ENCODE measurements around the gene TMEM119. TPM values are rescaled to one million over a fixed set of nuclear protein-coding genes. Genes with fewer than 3 reads are reported as not detected.
A peak's percentile ranks its signal among the peaks of the same experiment; 100 is the strongest.

TMEM119 gene
- total RNA-seq, 2 donors from 2014 or later, result 1.8 to 5.5 TPM

DNA sequence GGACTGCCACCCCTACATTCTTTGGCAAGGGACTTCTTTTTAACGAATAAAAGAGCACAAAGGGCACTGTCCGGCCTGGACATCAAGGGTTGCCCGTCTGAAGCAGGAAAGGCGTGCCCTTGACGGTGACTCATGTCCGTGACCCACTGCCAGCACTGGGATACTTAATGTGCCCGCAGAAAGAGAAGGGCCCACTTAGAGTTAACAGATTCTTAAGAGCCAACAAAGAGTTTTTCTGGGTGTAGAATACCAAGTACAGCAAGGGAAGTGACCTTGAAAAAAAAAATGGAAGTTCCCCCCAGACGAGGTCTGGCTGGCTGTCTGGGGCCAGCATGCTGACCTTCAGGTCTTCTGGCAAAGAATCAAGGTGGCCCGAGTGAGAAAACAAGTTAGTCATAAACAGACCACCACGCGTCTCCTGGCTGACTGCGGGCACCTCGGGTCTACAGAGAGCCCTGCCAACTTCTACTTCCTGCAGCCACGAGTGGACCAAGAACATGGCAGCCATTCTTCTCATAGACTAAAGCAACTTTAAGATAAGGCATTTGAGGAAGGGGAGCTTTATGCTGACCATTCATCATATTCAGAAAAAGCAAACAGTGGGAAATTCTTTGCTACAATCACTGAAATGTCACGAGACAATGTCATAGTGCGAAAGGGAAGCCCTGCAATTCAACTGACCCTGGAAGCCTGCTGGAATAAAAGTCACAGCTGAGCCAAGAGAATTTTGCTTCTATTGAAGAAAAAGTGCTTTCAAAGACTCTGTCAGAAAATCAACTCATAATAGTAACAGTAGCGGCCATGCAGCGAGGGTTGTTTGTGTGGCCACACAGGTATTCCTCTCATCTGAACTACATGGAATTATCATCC, 46.3 kb upstream of the TMEM119 start:
- H3K4me1 ChIP-seq, result peaks cover 0 to 58% of the 10 kb centered on the region in 2 donors
- peak overlapping the region; percentile 70 to 85 for H3K27ac ChIP-seq
- H3K27me3 ChIP-seq, result no peaks in the 10 kb centered on the region
- H3K36me3 ChIP-seq, result peaks cover 37% of the 10 kb centered on the region
- no peaks in the 10 kb centered on the region for H3K9me3 ChIP-seq
- H3K4me3 ChIP-seq, result no peak overlapping the region
- TF ChIP-seq, protein P1, sequence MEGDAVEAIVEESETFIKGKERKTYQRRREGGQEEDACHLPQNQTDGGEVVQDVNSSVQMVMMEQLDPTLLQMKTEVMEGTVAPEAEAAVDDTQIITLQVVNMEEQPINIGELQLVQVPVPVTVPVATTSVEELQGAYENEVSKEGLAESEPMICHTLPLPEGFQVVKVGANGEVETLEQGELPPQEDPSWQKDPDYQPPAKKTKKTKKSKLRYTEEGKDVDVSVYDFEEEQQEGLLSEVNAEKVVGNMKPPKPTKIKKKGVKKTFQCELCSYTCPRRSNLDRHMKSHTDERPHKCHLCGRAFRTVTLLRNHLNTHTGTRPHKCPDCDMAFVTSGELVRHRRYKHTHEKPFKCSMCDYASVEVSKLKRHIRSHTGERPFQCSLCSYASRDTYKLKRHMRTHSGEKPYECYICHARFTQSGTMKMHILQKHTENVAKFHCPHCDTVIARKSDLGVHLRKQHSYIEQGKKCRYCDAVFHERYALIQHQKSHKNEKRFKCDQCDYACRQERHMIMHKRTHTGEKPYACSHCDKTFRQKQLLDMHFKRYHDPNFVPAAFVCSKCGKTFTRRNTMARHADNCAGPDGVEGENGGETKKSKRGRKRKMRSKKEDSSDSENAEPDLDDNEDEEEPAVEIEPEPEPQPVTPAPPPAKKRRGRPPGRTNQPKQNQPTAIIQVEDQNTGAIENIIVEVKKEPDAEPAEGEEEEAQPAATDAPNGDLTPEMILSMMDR (IDR thresholded peaks at IDR 0.05), result no peak
- peak; percentile 78 for DNase-seq (ENCODE audit: low spot score)

DNA sequence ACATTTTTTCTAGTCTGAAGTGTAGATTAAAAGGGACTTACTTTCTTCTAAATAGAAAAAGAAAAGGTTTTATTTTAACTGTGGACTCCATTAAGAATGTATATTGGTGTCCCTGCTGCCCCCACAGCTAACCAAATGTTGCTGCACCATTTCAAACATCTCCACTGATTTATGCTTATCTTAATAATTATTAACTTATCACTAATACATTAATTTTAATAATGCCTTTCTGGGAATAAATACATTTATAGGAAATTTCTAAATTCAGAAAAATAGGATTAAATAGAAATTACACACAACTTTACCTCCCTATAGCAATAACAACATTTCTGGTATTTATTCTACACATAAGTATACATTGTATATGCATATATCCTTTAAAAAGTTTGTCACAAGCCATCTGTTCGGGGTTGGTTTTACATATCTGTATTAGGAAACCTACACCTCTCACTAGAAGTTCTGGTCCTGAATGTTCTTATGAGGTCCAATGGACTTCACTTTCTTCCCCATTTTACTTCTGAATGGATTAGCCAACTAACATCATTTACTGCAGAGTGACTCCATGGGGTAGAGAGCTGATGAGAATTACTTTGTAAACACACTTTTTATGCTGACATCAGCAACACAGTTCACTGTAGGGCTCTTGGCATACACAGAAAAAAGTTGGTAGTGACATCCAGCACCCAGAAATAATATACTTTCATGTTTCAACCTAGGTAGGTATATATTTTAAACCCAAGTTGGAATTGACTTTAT, 45.2 kb upstream of the TMEM119 start:
- peaks cover 26% of the 10 kb centered on the region for H3K36me3 ChIP-seq
- H3K4me1 ChIP-seq, result peaks cover 0 to 69% of the 10 kb centered on the region in 2 donors
- no peaks in the 10 kb centered on the region for H3K9me3 ChIP-seq
- TF ChIP-seq, protein P1 (IDR thresholded peaks at IDR 0.05), result no peak
- no peak for DNase-seq (ENCODE audit: low spot score)
- no peaks in the 10 kb centered on the region for H3K27me3 ChIP-seq
- H3K27ac ChIP-seq, result peak overlapping the region; percentile 70 to 85
- H3K4me3 ChIP-seq, result no peak overlapping the region

DNA sequence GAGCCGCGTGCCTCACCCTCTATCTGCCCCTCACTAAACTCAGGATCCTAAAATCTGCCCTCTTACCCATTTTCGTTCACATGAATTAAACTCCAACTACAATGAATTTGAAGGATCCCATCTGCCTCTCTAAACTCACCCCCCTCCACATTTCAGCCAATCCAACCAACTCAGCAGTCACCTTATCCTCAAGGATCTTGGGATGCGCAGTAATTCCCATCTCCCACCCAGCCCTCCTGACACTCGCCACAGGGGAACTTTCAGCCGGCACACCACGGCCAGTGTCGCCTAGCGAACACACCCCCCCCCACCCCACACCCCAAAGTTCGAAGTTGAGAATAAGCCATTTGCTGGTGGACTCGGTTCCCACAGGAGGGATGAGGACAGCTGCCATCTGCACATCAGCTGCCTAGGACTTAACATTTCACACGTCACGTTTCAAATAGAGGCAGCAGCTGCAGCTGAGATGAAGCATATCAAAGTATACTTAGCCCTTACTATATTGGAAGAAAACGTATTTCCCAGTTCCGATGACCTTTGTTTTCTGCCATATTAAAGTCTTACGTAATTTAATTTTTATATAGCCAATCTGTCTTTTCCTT, 44.5 kb upstream of the TMEM119 start:
- no peak for DNase-seq (ENCODE audit: low spot score)
- TF ChIP-seq, protein P1 (IDR thresholded peaks at IDR 0.05), result no peak

DNA sequence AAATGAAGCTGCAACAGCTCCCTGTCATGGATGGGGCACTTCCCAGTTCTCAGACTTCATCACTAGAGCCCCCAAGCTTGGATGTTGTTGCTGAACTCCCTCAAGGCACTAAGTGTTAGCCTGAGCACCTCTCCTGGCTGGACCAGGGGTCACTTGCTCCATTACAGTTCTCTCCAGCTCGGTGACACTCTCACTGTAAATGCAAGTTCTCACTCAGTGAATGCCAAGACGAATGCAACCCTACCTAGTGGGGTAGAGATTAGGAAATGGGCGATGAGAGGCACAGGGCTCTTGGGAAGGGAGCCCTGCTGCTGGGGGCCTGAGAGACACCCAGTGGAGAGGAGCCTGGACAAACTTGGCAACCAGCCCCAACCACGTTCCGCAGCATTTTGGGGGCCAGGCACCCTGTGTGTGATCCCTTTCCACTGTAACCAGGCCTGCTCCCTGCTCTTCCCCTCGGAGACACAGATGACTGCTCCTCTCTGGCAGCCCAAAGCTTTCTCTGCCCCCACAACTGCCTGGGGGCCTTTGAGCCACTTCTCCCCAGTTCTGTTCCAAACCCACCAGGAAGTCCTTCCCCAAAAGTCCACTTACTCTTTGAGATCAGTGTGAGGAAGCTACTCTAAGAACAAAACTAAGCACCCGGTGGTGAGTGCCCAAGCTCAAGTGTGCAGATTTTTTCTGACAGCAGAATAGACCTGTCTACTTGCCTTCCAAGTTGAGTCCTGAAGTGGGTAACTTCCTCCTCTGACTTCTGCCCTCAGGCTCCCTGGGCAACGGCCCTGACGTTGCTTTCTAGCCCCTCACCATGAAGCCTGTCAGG, 43.8 kb upstream of the TMEM119 start:
- H3K4me3 ChIP-seq, result no peak overlapping the region
- DNase-seq (ENCODE audit: low spot score), result no peak
- TF ChIP-seq, protein P1 (IDR thresholded peaks at IDR 0.05), result no peak
- no peaks in the 10 kb centered on the region for H3K27me3 ChIP-seq
- peaks cover 0 to 73% of the 10 kb centered on the region in 2 donors for H3K4me1 ChIP-seq
- peaks cover 12% of the 10 kb centered on the region for H3K36me3 ChIP-seq
- H3K27ac ChIP-seq, result peak overlapping the region; percentile 72 to 85
- no peaks in the 10 kb centered on the region for H3K9me3 ChIP-seq

More for the DNA sequence above, 44.5 kb upstream of the TMEM119 start:
- Histone ChIP-seq H3K4me3 (no peak overlapping the region), H3K27ac (peak overlapping the region; percentile 72 to 85), H3K4me1 (peaks cover 0 to 74% of the 10 kb centered on the region in 2 donors), H3K36me3 (peaks cover 19% of the 10 kb centered on the region), H3K9me3 (no peaks in the 10 kb centered on the region), H3K27me3 (no peaks in the 10 kb centered on the region)

DNA sequence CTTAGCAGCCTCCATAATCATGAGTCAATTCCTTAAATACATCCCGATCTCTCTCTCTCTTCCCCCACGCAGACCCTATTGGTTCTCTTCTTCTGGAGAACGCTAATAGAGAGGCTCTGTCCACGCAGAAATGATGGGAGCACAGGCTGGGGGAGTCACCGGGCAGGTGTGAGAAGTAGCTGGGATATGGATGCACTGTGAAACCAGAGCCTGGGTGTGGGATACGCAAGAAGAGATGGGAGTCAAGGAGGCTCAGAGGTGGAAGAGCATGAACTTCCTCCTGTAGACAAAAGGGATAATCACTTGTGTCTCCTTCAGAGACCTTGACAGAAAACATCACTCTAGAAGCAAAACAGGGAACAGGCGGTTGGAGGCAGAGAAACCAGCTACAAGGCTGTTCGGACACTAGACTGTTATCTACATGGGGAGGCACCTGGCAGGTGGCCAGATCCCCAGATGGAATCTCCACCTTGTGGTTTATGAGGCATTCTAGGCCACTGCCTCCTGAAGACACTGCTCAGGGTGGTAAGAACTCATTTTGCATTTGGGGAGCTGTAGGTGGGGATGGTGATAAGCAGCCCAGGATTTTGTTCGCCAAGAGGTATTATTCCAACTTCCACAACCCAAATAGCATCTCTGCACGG, 43.0 kb upstream of the TMEM119 start:
- Histone ChIP-seq H3K4me3 (no peak overlapping the region), H3K36me3 (peaks cover 4% of the 10 kb centered on the region), H3K27ac (peak overlapping the region; percentile 72 to 85), H3K4me1 (peaks cover 0 to 69% of the 10 kb centered on the region in 2 donors), H3K27me3 (no peaks in the 10 kb centered on the region), H3K9me3 (no peaks in the 10 kb centered on the region)
- TF ChIP-seq, protein P1 (IDR thresholded peaks at IDR 0.05), result no peak
- no peak for DNase-seq (ENCODE audit: low spot score)
